ENCODE measurements around the gene CACNA1G. TPM values are rescaled to one million over a fixed set of nuclear protein-coding genes. Genes with fewer than 3 reads are reported as not detected.

CACNA1G gene
- total RNA-seq, 1 donor = under 0.01 TPM

DNA sequence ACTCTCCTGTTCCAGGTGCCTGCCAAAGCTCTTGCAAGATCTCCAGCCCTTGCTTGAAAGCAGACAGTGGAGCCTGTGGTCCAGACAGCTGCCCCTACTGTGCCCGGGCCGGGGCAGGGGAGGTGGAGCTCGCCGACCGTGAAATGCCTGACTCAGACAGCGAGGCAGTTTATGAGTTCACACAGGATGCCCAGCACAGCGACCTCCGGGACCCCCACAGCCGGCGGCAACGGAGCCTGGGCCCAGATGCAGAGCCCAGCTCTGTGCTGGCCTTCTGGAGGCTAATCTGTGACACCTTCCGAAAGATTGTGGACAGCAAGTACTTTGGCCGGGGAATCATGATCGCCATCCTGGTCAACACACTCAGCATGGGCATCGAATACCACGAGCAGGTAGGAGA, 17.7 kb downstream of the CACNA1G start:
- Histone ChIP-seq H3K4me3 (ENCODE audit: insufficient read depth, low read length) (no peak overlapping the region), H3K4me1 (ENCODE audit: insufficient read depth, low read length) (no peaks in the 10 kb centered on the region), H3K9me3 (ENCODE audit: low read depth, low read length) (no peaks in the 10 kb centered on the region), H2AFZ (ENCODE audit: low read length) (no peak overlapping the region), H3K36me3 (ENCODE audit: insufficient read depth, low read length) (no peaks in the 10 kb centered on the region), H4K20me1 (ENCODE audit: insufficient read depth, low read length) (no peaks in the 10 kb centered on the region), H3K79me2 (ENCODE audit: insufficient read depth, low read length) (no peaks in the 10 kb centered on the region), H3K27ac (ENCODE audit: low read depth, low read length) (no peak overlapping the region), H3K4me2 (ENCODE audit: insufficient read depth, low read length) (no peak overlapping the region), H3K27me3 (ENCODE audit: insufficient read depth, low read length) (peaks cover 12% of the 10 kb centered on the region)
- TF ChIP-seq, protein P1, sequence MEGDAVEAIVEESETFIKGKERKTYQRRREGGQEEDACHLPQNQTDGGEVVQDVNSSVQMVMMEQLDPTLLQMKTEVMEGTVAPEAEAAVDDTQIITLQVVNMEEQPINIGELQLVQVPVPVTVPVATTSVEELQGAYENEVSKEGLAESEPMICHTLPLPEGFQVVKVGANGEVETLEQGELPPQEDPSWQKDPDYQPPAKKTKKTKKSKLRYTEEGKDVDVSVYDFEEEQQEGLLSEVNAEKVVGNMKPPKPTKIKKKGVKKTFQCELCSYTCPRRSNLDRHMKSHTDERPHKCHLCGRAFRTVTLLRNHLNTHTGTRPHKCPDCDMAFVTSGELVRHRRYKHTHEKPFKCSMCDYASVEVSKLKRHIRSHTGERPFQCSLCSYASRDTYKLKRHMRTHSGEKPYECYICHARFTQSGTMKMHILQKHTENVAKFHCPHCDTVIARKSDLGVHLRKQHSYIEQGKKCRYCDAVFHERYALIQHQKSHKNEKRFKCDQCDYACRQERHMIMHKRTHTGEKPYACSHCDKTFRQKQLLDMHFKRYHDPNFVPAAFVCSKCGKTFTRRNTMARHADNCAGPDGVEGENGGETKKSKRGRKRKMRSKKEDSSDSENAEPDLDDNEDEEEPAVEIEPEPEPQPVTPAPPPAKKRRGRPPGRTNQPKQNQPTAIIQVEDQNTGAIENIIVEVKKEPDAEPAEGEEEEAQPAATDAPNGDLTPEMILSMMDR (IDR thresholded peaks at IDR 0.05; ENCODE audit: extremely low read depth, low read depth, low read length) = no peak
- DNase-seq (ENCODE audit: insufficient read length, low spot score, missing footprints) = no peak

DNA sequence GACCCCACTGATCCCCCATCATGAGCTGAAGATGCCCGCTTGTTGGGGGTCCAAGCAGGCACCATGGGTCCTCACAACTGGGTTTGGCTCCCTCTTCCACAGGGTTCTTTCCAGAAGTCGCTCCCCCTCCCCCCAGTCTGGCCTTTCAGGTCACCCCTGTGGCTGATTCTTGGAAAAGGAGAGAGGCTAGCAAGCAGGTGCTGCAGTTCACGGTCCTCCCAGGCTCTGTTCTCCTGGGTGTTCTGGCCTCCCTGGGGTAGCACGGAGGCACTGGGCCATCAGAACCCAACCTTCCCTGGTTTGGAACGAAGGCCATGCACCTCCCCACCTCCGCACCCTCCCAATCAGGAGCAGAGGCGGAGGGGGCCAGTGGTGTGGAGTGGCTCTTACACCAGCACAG, 18.9 kb downstream of the CACNA1G start:
- TF ChIP-seq, protein P1 (IDR thresholded peaks at IDR 0.05; ENCODE audit: extremely low read depth, low read depth, low read length) = no peak
- Histone ChIP-seq H3K9me3 (ENCODE audit: low read depth, low read length) (no peaks in the 10 kb centered on the region), H3K79me2 (ENCODE audit: insufficient read depth, low read length) (no peaks in the 10 kb centered on the region), H3K4me2 (ENCODE audit: insufficient read depth, low read length) (no peak overlapping the region), H2AFZ (ENCODE audit: low read length) (no peak overlapping the region), H3K4me3 (ENCODE audit: insufficient read depth, low read length) (no peak overlapping the region), H3K36me3 (ENCODE audit: insufficient read depth, low read length) (no peaks in the 10 kb centered on the region), H3K27ac (ENCODE audit: low read depth, low read length) (no peak overlapping the region), H4K20me1 (ENCODE audit: insufficient read depth, low read length) (no peaks in the 10 kb centered on the region), H3K4me1 (ENCODE audit: insufficient read depth, low read length) (no peaks in the 10 kb centered on the region), H3K27me3 (ENCODE audit: insufficient read depth, low read length) (peaks cover 15% of the 10 kb centered on the region)
- no peak for DNase-seq (ENCODE audit: insufficient read length, low spot score, missing footprints)

DNA sequence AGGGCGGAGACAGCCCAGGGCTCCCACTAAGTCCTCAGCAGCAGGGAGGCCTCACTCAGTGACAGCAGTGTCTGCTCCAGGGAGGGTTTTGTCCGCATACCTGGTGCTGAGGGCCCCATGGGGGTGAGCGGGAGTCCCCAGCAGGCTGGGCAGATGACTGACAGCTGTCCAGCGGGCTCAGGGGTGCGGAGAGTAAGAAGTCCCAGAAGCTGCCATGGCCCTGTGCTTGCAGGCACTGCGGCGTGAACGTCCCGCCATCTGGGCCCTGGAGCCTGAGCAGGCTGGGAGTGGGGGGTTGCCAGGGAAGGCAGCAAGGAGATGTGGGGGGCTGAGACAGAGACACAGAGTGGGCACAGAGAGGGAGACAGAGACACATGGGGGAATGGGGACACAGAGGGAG, 20.1 kb downstream of the CACNA1G start:
- Histone ChIP-seq H3K4me2 (ENCODE audit: insufficient read depth, low read length) (no peak overlapping the region), H3K27me3 (ENCODE audit: insufficient read depth, low read length) (peaks cover 17% of the 10 kb centered on the region), H3K27ac (ENCODE audit: low read depth, low read length) (no peak overlapping the region), H3K9me3 (ENCODE audit: low read depth, low read length) (no peaks in the 10 kb centered on the region), H4K20me1 (ENCODE audit: insufficient read depth, low read length) (no peaks in the 10 kb centered on the region), H3K4me1 (ENCODE audit: insufficient read depth, low read length) (no peaks in the 10 kb centered on the region), H2AFZ (ENCODE audit: low read length) (no peak overlapping the region), H3K36me3 (ENCODE audit: insufficient read depth, low read length) (no peaks in the 10 kb centered on the region), H3K79me2 (ENCODE audit: insufficient read depth, low read length) (no peaks in the 10 kb centered on the region), H3K4me3 (ENCODE audit: insufficient read depth, low read length) (no peak overlapping the region)
- no peak for DNase-seq (ENCODE audit: insufficient read length, low spot score, missing footprints)
- TF ChIP-seq, protein P1 (IDR thresholded peaks at IDR 0.05; ENCODE audit: extremely low read depth, low read depth, low read length) = no peak

DNA sequence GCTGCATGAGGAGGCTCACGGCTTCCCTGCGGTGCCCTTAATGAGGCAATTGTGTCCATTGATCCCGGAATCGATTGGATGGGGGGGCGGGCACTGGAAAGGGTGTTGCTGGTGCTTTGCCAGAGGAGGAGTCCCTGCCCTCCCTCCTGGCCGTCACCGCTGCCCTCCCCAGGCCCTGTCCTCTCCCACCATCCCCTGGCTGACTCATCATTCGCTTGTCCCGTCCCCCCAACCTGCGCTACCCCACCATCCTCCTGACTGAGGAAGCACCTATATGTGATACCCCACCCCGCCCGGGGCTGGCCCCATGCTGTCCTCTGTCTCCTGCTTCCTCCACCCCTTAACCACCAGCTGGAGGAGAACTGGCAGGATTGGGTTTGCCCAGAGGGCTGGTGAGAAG, 20.8 kb downstream of the CACNA1G start:
- peaks cover 21% of the 10 kb centered on the region for H3K27me3 ChIP-seq (ENCODE audit: insufficient read depth, low read length)
- TF ChIP-seq, protein P1 (IDR thresholded peaks at IDR 0.05; ENCODE audit: extremely low read depth, low read depth, low read length) = no peak
- H3K27ac ChIP-seq (ENCODE audit: low read depth, low read length) = no peak overlapping the region
- no peak overlapping the region for H2AFZ ChIP-seq (ENCODE audit: low read length)
- H3K4me1 ChIP-seq (ENCODE audit: insufficient read depth, low read length) = no peaks in the 10 kb centered on the region
- no peaks in the 10 kb centered on the region for H4K20me1 ChIP-seq (ENCODE audit: insufficient read depth, low read length)
- H3K4me3 ChIP-seq (ENCODE audit: insufficient read depth, low read length) = no peak overlapping the region
- no peaks in the 10 kb centered on the region for H3K36me3 ChIP-seq (ENCODE audit: insufficient read depth, low read length)
- no peak overlapping the region for H3K4me2 ChIP-seq (ENCODE audit: insufficient read depth, low read length)
- H3K79me2 ChIP-seq (ENCODE audit: insufficient read depth, low read length) = no peaks in the 10 kb centered on the region
- no peaks in the 10 kb centered on the region for H3K9me3 ChIP-seq (ENCODE audit: low read depth, low read length)
- no peak for DNase-seq (ENCODE audit: insufficient read length, low spot score, missing footprints)
